Panc1 (cell line): ENCODE data around the gene TM4SF20. TPM values are rescaled to one million over a fixed set of nuclear protein-coding genes. Genes with fewer than 3 reads are reported as not detected.
"Not testable (repeated sequence)": the region's sequence is repeated elsewhere in the genome, so short reads cannot be mapped to it uniquely, and the experiment has no call there.

Experiments
- ATAC-seq: fragments of 200-7000 bp; cut with Tn5 transposase; 2 replicates; pipeline ENCODE4 v1.9.1; 2020; ENCODE audit warnings: mild to moderate bottlenecking, moderate library complexity
- BruUV-seq: library from RNA; stranded (reverse); fragments of 400-500 nt; replicated peaks from 2 replicates; lab custom pipeline; 2021; lab: Mats Ljungman, UMichigan
- CTCF ChIA-PET: fragments of 300-600 bp; sonication (Branson Sonifier 250); formaldehyde crosslinking; loops from one replicate; lab custom pipeline; 2022; ENCODE audit warnings: antibody characterized with exemption; lab: Charles Lee
- POLR2A ChIA-PET: fragments of 300-600 bp; sonication (Branson Sonifier 250); formaldehyde crosslinking; loops from one replicate; lab custom pipeline; 2022; ENCODE audit warnings: antibody characterized with exemption; lab: Charles Lee
- DNase-seq: peaks from one replicate; pipeline ENCODE4 v3.0.0-alpha.2; 2010; ENCODE audit warnings: low read depth, low spot score
- H3K27ac ChIP-seq: 2 replicates; pipeline ENCODE4 v1.5.1; 2011; ENCODE audit warnings: mild to moderate bottlenecking, low read length, inconsistent platforms
- H3K27me3 ChIP-seq: fragments of 200-500 bp; sonication (Bioruptor generic); 2 replicates; pipeline ENCODE4 v1.6.0; 2014; ENCODE audit warnings: low read length, inconsistent platforms; ENCODE audit not compliant: control insufficient read depth, insufficient read depth
- H3K36me3 ChIP-seq: fragments of 200-500 bp; sonication (Bioruptor generic); 2 replicates; pipeline ENCODE4 v1.5.1; 2014; ENCODE audit warnings: inconsistent platforms, mild to moderate bottlenecking, low read length, moderate library complexity; ENCODE audit not compliant: control insufficient read depth, insufficient read depth
- H3K4me1 ChIP-seq: 2 replicates; pipeline ENCODE4 v1.5.1; 2011; ENCODE audit warnings: inconsistent platforms, mild to moderate bottlenecking, low read length, moderate library complexity; ENCODE audit not compliant: control insufficient read depth, insufficient read depth
- H3K4me3 ChIP-seq, 2 experiments: 2 replicates each; pipeline ENCODE4 v1.5.1; 2011 to 2012; ENCODE audit warnings: low read depth in 2 of 2, low read length in 2 of 2, mild to moderate bottlenecking in 2 of 2, inconsistent platforms in 1 of 2, moderate library complexity in 1 of 2
- H3K9me3 ChIP-seq: fragments of 200-500 bp; sonication (Bioruptor generic); 2 replicates; pipeline ENCODE4 v1.5.1; 2014; ENCODE audit warnings: low read depth, mild to moderate bottlenecking, inconsistent platforms, low read length, moderate library complexity; ENCODE audit not compliant: control insufficient read depth, insufficient read depth
- CTCF ChIP-seq: fragments of 450-650 bp; IDR thresholded peaks from 2 replicates; pipeline ENCODE4 v1.5.1; 2017; ENCODE audit warnings: mild to moderate bottlenecking
- POLR2AphosphoS5 ChIP-seq: IDR thresholded peaks from 2 replicates; pipeline ENCODE4 v1.6.1; 2012; ENCODE audit warnings: mild to moderate bottlenecking, low read depth, low read length, moderate library complexity
- REST ChIP-seq, 2 experiments: IDR thresholded peaks; 2 replicates each; pipeline ENCODE4 v1.6.1; 2011 to 2012; ENCODE audit warnings: low read depth in 2 of 2, control low read depth in 1 of 2, low read length in 1 of 2, mild to moderate bottlenecking in 1 of 2, moderate library complexity in 1 of 2; ENCODE audit not compliant: insufficient read depth in 1 of 2
- SIN3A ChIP-seq: IDR thresholded peaks from 2 replicates; pipeline ENCODE4 v1.6.1; 2012; ENCODE audit warnings: low read depth, mild to moderate bottlenecking, low read length, moderate library complexity, borderline replicate concordance; ENCODE audit not compliant: insufficient read depth
- TCF7L2 ChIP-seq: IDR thresholded peaks from 2 replicates; pipeline ENCODE4 v1.6.1; 2011; ENCODE audit warnings: mild to moderate bottlenecking, low read depth, low read length, inconsistent platforms
- in situ Hi-C: cut with HindIII; loops from 2 replicates; pipeline ENCODE4 v1.10.0; 2016; ENCODE audit warnings: low sequenced_read_pairs, low pct_unique_long_range_greater_than_20kb
- intact Hi-C: fragments of 100-400 bp; cut with micrococcal nuclease; formaldehyde crosslinking; loops from one replicate; pipeline ENCODE4 v1.10.0; 2022; ENCODE audit not compliant: unreplicated experiment
- total RNA-seq: library from RNA; stranded (reverse); gene quantifications from one replicate; pipeline ENCODE4 v1.2.1, GENCODE V29; 2021; ENCODE audit not compliant: unreplicated experiment

TM4SF20 gene
- total RNA-seq, 1 experiment from 2014 or later: not detected

- POLR2A ChIA-PET: no interaction called here
- CTCF ChIA-PET: no interaction called here
Observed at GRCh38 chr2:227366769-227367426, 12.2 kb downstream of the TM4SF20 start.

GRCh38 chr2:227365833-227366232 lies 13.3 kb downstream of the TM4SF20 start:
- POLR2A ChIA-PET: no interaction called here
- TF ChIP-seq CTCF (no peak), POLR2AphosphoS5 (no peak), TCF7L2 (no peak), REST (IDR thresholded peaks at IDR 0.05; ENCODE audit: insufficient read depth in 1 of 2, low read depth in 2 of 2, low read length in 1 of 2) (no peak), SIN3A (no peak)

More at GRCh38 chr2:227366769-227367426, 12.2 kb downstream of the TM4SF20 start:
- no peaks in the 10 kb centered on the region for H3K36me3 ChIP-seq
- no peaks in the 10 kb centered on the region for H3K27me3 ChIP-seq
- no peaks in the 10 kb centered on the region for H3K4me1 ChIP-seq
- ATAC-seq (0 out of 2 replicates have a peak, but pooled peaks have one; percentile 51), DNase-seq (no peak)
- no TSS peak for BruUV-seq
- TF ChIP-seq TCF7L2: no peak
- no peak for TF ChIP-seq REST (IDR thresholded peaks at IDR 0.05; ENCODE audit: insufficient read depth in 1 of 2, low read depth in 2 of 2, low read length in 1 of 2)
- TF ChIP-seq POLR2AphosphoS5: no peak
- intact Hi-C loops: no loop called here
- no peak overlapping the region for H3K4me3 ChIP-seq
- H3K9me3 ChIP-seq: no peaks in the 10 kb centered on the region
- in situ Hi-C loops: no loop called here
- no peak overlapping the region for H3K27ac ChIP-seq

GRCh38 chr2:227364585-227365263 lies 14.4 kb downstream of the TM4SF20 start:
- POLR2A ChIA-PET: interaction anchor here (0.7 kb wide), 1 partner anchor 843 kb away, joined by 7 read pairs; no protein-coding TSS in a partner anchor
- CTCF ChIA-PET: not testable (repeated sequence)

More at GRCh38 chr2:227365833-227366232, 13.3 kb downstream of the TM4SF20 start:
- H3K27me3 ChIP-seq: no peaks in the 10 kb centered on the region
- no TSS peak for BruUV-seq
- H3K4me1 ChIP-seq: no peaks in the 10 kb centered on the region
- DNase-seq (no peak), ATAC-seq (no peak)
- CTCF ChIA-PET: no interaction called here
- no peaks in the 10 kb centered on the region; the same call in 1 of the 2 replicates for H3K36me3 ChIP-seq
- intact Hi-C loops (no loop called here), in situ Hi-C loops (no loop called here)
- H3K9me3 ChIP-seq: no peaks in the 10 kb centered on the region
- H3K4me3 ChIP-seq: no peak overlapping the region
- no peak overlapping the region for H3K27ac ChIP-seq

More at GRCh38 chr2:227364585-227365263, 14.4 kb downstream of the TM4SF20 start:
- in situ Hi-C loops, H3K9me3 ChIP-seq, H3K27ac ChIP-seq, BruUV-seq, ATAC-seq, H3K4me3 ChIP-seq, DNase-seq, H3K36me3 ChIP-seq, H3K27me3 ChIP-seq, intact Hi-C loops, H3K4me1 ChIP-seq: not testable (repeated sequence)
